GM11168 (cell line): ENCODE results near the gene FPR1.

ENCODE experiments used
- in situ Hi-C: fragments of 300-500 bp; cut with MboI; formaldehyde crosslinking; loops from one replicate; pipeline ENCODE4 v1.12.0; 2022; ENCODE audit warnings: low sequenced_read_pairs; ENCODE audit not compliant: unreplicated experiment

FPR1 gene, protein sequence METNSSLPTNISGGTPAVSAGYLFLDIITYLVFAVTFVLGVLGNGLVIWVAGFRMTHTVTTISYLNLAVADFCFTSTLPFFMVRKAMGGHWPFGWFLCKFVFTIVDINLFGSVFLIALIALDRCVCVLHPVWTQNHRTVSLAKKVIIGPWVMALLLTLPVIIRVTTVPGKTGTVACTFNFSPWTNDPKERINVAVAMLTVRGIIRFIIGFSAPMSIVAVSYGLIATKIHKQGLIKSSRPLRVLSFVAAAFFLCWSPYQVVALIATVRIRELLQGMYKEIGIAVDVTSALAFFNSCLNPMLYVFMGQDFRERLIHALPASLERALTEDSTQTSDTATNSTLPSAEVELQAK

DNA sequence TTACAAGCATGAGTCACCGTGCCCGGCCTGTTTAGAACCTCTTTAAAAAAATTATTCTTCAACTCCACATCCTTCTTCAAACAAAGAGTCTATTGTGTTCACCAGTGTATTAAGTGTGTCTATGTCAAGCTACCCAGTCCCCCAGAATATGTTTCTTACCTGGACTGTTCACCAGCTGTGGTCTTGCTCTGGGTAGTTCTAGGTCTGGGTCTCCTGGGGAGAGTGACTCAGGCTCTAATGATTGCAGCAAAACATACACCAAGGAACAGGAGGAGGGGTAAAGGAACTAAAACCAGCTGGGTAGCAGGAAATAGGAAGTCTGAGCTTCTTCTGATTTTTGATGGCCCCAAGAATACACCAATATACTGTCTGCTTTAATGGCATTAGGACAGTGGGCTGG is at the start of gene FPR1:
Gene FPR1, minus strand, starts transcription at position 224 of the 400 bp plus-strand sequence. CDS start 4,884 bp downstream, outside the sequence.
- in situ Hi-C loops, result no loop called here

DNA sequence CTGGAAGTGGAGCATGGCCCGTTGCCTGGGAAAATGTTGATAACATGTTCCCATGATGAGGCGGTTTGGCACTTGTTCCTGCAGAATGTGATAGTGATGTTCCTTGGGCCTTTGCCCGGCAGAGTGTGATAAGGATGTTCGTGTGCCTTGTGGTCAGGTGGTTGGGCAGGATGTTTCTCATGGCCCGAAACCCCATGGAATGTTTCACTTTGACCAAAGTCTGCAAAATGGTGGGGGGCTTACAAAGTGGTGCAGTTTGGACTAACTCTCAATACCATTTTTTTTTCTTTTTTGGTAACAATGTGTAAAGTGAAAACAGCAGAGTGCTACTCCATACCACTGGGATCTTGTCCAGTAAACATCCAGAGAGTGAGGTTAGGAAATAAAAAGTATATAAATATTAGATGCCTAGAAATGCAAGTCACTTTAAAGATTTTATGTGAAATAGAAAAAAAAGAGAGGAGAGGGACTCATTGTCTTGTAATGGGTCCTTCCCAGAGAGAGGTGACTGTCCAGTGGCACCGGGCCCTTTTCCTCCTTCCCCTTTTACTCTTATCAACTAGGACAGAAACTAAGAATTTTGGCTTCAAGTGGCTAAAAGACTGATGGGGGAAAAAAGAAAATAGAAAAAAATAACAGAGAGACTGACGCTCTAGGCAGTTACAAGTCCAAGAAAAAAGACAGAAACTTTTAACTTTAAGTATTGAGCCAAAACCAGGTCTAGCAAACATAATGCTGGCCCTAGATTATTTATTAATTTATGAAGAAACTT is 49.0 kb upstream of the FPR1 start:
- in situ Hi-C loops, result no loop called here

DNA sequence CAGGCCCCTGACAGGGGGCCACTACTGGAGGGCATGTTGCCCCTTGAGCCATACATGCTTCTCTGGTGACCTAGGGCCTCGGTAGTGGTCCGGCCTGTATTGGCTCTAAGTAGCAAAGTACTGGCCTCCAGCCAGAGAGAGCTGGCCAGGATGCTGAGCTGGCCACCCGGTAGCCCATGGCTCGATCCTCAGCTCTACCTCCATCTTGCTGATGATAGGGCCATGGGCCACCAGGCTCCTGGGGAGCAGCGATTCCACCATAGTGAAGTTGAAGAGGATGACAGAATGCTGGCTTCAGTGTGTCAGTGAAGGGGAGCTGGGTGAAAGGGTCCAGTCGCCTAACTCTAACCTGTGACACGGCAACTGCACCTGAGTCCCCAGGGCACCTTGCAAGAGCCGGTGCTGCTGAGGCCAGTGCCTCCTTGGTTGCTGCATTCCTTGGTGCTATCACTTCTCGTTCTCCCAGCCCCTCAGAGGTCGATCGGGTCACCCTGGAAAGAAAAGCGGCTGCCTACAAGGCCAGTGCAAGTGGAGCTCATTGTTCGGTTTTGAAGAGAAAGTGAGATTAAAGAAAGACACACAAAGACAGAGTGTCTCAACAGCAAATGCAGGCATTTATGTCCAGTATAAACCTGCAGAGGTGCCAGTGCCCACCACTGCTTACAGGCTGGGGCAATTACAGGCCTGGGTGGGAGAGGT is 48.2 kb upstream of the FPR1 start:
- in situ Hi-C loops, result no loop called here

DNA sequence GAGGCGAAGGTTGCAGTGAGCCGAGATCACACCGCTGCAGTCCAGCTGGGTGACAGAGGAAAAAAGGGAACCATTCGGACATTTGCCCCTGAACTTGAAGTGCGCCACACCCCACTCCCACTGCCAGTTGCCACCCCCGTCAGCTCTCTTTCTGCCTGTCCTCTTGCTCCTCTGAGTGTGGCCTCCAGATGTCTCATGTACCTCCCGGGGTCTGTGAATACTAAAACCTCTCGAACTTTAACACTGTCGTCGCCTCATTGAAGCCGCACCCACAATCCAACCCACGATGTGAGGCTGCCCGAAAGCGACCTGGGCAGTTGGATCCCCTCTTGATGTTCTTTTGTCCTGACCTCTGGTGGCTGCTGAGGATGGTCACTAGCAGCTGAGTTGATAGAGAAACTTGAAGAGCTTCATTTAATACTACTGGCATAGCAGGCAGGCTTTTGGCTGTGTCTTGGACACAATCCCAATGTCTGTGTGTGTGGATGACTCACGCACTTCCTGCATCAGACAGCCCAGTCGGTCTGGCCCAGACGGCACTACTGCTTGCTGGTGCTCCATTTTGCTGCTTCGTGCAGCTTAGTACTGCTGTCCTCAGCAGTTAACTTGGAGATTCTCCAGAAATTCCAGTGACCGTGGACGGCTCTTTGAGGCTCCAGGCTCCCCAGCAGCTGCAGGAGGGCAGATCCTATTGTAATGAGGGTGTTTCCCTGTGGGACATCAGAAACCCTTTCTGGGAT is 47.5 kb upstream of the FPR1 start:
- in situ Hi-C loops, result no loop called here

DNA sequence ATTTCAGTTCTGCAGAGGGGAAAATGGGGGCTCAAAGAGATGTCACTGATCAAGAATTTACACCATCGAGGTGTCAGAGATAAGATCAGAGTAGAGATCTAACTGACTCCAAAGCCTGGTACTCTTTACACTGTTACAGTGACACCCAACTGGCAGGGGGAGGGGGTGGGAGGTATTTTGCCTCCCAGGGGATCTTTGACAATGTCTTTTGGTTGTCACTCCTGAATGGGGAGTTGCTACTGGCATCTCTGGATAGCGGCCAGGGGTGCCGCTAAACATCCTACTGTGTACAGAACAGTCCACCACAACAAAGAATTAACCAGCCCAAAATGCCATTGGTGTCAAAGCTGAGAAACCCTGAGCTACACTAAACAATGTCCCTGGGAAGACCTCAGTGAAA is 46.4 kb upstream of the FPR1 start:
- in situ Hi-C loops, result no loop called here

DNA sequence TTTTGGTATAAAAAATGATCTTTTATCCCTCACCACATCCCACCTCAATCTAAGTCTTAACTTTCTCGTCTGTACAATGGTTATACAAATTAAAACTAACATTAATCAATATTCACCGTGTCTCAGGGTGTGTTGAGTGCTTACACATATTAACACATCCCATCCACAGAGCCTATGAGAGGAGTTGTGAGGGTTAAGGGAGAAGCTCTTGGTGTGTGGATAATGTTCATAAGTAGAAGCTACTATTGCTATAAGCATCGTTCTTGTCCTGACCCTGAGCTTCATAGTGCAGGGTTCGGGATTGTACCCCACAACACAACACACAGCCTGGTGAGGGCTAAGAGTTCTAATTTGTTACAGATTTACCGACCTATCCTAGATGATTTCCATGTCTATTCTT is 45.8 kb upstream of the FPR1 start:
- in situ Hi-C loops, result no loop called here

DNA sequence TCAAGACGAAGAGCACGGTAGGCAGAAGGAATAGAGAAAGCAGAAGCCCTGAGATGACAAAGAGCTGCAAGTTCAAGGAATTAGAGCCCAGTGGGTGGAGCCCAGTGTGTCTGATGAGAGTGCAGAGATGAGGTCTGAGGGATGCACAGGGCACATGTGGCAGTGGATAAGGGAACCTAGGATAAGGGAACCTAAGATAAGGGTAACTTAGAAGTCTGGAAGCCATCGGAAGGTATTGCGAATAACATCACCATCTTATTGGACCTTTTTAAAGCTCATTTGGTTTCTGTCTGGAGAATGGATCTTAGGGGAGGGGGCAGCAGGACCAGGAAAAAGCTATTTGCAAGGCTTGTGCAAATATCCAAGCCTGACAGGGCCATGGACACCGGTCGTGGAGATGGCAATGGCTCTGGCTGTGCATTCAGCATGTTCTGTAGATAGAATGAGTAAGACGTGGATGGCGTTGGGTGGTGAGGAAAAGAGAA is 44.6 kb upstream of the FPR1 start:
- in situ Hi-C loops, result no loop called here

DNA sequence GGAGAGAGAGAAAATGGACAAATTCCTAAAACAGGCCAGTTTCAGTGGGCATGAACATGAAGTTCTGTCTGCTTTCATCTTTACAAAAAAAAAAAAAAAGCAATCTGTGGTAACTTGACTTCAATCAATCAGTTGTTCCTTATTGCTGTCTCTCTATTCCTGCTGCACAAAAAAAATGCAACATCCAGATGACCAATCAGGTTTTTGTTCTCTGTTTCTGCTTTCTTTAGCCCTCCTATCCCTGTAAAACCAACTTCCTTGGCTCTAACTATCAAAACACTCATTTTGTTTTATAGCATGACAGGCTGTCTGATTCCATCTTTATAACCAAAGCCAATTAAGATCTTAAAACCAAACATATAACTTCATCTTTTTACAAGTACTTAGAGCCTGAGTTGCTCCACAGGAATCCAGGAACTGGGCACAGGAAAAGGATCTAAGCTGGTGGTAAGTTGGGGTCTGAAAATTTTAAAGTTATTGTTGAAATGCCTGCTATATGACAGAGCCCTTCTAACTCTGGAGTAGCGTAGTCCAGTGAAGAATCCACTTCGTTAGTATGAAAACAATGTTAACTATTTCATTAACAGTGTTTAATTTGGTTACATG is 43.3 kb upstream of the FPR1 start, which contains the start of gene FPR3:
Gene FPR3, plus strand, starts transcription at position 273 of the 606 bp plus-strand sequence. CDS start 28,592 bp downstream, outside the sequence.
- in situ Hi-C loops, result no loop called here

DNA sequence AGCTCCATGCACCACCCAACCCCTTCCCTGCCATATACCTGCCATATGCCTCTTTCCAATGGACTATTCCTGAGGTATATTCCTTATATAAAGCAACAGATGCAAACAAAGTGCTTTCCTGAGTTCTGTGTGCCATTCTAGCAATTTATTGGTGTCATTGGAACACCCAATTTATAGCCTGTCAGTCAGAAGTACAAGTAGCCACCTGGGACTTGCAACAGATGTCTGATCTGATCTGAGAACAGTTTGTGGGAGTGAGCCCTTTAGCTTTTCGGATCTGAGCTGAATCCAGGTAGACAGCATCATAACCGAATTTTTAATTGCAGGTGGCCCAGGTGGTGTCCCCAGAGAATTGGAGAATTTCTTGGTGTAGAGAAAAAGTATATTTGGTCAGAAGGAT is 42.3 kb upstream of the FPR1 start:
- in situ Hi-C loops, result no loop called here

DNA sequence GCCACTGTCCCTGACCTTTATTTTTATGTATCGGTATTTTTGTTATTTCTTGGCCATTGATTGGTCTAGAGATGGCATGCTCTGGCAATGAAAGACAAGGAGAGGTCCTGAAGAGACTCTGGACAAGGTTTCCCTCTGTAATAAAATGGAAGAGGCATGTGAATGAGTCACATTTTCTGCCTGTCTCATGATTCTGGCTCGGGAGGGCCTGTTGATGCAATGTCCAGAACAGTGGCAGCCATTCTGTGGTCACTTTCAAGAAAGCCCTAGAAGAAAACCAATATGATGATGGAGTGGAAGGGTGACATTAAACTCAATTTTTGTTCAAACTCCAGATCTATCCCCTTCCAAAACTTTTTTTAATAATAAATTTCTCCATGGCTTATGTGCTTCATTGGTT is 41.3 kb upstream of the FPR1 start:
- in situ Hi-C loops, result no loop called here

DNA sequence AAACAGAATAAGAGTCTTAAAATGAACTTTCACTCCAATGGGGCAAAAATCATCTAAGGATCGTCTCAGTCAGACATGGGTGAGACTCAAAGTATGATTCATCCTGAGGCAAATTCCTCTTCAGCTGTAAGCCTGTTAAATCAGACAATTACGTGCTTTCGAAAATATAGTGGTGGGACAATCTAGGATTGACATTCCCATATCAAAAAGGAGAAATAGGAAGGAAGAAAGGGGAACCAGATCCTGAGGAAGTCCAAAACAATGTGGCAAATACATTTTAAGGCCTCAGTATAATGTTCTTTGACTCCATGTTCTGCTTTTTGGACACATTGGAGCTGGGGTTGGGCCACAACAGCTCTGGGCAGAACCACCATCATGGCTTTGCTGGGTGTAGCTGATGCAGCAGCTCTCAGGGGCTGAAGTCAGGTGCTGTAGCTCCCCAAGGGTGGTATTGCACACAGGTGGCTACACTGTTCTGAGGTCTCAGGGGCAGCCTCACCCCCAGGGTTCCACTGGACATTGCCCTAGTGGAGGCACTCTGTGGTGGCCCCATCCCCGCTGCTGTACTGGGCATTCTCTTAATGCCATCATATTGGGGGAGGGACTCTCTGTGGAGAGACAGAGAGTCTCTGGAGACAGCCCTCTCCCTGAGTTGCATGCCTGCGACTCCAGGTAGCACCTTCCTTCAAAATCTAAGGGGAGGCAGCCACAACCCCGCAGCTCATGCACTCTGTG is 37.5 kb upstream of the FPR1 start:
- in situ Hi-C loops, result no loop called here

DNA sequence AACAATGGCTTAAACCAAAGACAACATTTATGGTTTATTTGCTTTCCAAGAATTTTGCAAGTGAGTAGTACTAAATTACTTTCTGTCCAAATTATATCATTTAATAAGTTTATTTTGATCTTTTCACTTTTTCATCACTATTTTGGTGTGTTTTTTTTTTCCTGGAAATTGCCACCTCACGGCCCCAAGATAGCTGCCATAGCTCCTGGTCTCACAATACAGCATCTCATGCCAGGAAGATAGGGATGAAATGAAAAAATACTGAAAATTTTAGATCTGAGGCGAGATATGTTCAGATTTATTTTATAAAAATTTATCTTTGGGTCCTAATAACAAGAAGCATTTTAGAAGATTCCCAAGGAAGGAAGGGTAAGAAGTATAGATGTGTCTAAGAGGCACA is 36.4 kb upstream of the FPR1 start:
- in situ Hi-C loops, result no loop called here

DNA sequence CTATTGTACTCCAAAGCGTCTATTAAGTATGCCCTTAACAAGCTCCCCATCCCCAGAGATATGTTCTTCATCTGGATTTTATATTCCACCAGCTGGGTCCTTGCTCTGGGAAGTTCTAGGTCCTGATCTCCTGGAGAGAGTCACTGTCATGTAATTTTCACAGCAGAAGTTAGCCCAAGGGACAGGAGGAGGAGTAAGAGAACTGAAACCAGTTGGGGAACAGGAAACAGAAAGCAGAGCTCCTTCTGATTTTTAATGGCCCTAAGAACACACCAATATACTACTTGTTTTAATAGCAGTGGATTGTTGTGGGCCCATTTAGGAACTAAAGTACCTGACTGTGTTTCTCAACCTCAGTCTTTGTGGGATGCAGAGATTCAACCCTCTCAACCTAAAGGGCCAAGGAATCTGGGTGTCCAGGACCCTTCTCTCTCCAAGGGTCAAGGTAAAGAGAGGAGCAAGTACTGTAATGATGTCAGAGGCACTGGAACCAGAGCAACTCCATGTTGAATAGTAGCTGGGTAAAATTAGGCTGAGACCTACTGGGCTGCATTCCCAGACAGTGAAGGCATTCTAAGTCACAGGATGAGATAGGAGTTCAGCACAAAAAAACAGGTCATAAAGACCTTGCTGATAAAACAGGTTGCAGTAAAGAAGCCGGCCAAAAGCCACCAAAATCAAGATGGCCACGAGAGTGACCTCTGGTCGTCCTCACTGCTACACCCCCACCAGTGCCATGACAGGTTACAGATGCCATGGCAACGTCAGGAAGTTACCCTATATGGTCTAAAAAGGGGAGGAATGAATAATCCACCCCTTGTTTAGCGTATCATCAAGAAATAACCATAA is 35.2 kb upstream of the FPR1 start:
- in situ Hi-C loops, result no loop called here

DNA sequence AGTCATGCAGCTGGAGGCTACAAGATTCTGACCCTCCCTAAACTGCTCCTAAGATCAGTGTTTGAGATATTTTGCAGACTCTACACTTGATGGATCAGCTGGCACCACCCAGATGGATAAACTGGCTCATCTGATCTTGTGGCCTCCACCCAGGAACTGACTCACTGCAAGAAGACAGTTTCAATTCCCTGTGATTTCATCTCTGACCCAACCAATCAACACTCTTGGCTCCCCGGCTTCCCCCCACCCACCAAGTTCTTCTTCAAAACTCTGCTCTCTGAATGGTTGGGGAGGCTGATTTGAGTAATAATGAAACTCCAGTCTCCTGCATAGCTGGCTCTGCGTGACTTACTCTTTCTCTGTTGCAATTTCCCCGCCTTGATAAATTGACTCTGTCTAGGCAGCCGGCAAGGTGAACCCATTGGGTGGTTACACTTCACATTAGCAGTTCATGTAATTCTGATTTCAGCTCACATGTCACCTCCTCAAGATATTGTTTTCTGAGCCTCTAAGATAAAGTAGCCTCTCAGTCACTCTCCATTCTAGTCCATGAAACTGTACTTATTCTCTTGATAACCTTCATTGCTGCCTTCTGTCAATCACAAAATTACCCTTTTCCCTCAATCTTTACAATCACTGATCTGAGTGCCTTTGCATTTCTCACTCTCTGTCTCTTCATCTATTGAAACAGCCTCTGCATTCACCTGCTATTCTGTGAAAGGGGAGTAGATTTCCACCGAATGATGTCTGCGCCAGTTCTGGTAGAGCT is 33.4 kb upstream of the FPR1 start:
- in situ Hi-C loops, result no loop called here

DNA sequence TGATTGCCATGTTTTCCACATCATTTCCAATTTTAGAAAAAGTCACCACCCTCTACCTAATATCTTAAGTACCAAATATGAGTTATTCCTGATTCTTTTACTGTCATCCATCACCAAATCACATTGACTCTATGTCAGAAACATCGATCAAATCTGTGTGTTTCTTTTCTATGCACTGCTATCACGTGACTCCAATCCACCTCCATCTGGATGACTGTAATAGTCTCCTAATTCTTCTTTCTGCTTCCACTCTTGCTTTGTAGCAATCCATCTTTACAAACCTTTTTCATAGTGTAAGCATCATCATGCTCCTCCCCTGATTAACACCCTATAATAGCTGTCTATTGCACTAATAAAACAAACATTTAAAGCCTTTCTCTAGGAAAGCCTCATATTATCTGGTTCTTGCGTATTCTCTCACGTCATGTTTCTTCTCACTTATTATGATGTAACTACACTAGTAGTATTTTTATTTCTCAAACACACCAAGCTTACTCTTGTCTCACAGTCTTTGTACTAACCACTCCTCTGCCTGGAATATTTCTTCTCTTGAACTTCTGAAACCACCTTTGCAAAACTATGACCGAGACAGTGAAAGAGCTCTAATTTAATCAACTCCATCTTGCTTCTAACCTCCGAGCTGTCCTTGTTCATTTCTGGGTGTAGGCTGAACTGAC is 32.6 kb upstream of the FPR1 start:
- in situ Hi-C loops, result no loop called here

DNA sequence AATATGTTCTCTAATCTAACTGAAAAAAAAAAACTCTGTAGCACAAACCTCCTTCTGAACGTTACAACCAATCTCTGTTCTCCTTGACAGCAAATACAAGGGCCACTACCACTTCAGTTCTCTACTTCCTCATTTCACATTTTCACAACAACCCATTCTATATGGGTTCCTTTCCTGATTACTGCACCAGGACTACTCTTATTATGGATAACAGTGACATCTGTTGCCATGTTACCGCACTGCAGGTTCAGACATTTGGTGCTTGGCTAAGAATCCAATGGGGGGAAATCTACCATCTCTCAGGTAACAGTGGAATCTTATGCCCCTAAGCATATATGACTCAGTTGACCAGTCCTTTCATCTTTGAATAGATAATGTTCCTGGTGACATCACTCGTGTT is 31.7 kb upstream of the FPR1 start:
- in situ Hi-C loops, result no loop called here

DNA sequence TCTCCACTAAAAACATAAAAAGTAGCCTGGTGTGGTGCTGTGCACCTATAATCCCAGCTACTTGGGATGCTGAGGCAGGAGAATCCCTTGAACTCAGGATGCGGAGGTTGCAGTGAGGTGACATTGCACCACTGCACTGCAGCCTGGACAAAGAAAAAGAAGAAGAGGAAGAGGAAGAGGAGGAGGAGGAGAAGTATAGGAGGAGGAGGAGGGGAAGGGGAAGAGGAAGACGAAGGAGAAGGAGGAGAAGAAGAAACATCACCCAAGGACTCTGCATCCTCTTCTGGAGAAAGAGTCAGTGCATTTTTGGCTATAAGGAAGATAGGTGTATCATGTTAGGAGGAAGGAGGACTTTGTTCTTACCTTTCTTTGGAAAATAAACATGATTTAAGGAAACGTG is 30.3 kb upstream of the FPR1 start:
- in situ Hi-C loops, result no loop called here
